HCT116 (cell line): ENCODE results near the gene SNTN. TPM values are rescaled to one million over a fixed set of nuclear protein-coding genes. Genes with fewer than 3 reads are reported as not detected.

Experiments used
- ATAC-seq: fragments of 200-7000 bp; cut with Tn5 transposase; 2 replicates; pipeline ENCODE4 v1.9.1; 2020; ENCODE audit warnings: mild to moderate bottlenecking, moderate library complexity
- BruUV-seq: library from RNA; stranded (reverse); fragments of 400-500 nt; replicated peaks from 2 replicates; lab custom pipeline; 2021; lab: Mats Ljungman, UMichigan
- CTCF ChIA-PET: fragments of 300-600 bp; sonication (Branson Sonifier 250); formaldehyde crosslinking; loops from one replicate; lab custom pipeline; 2021; ENCODE audit warnings: antibody characterized with exemption; lab: Charles Lee
- POLR2A ChIA-PET: fragments of 300-600, 350-600 bp; sonication (Branson Sonifier 250); formaldehyde crosslinking; loops from one replicate; lab custom pipeline; 2021; ENCODE audit warnings: antibody characterized with exemption; lab: Charles Lee
- RAD21 ChIA-PET, 2 experiments: fragments of 300-600 bp; sonication (Branson Sonifier 250); formaldehyde crosslinking; loops; one replicate each; lab custom pipeline; 2023; ENCODE audit warnings: low total read pairs in 2 of 2; ENCODE audit not compliant: uncharacterized antibody in 2 of 2, unreplicated experiment in 2 of 2, low non-redundant PET in 1 of 2; lab: Charles Lee
- DNase-seq: peaks from one replicate; pipeline ENCODE4 v3.0.0-alpha.2; 2010; ENCODE audit warnings: low read depth, low spot score
- H2AFZ ChIP-seq: fragments of 200-600 bp; shearing (Covaris generic), sonication (generic); 2 replicates; pipeline ENCODE4 v1.6.1; 2017; ENCODE audit warnings: low read depth, mixed run types, mixed read lengths, antibody characterized with exemption, low read length; ENCODE audit not compliant: poor library complexity, severe bottlenecking
- H3K27ac ChIP-seq: 2 replicates; pipeline ENCODE4 v1.5.1; 2012; ENCODE audit warnings: low read depth, low read length
- H3K27me3 ChIP-seq: fragments of 200-600 bp; sonication (generic); 2 replicates; pipeline ENCODE4 v1.6.1; 2016; ENCODE audit warnings: mixed run types, low read length, mixed read lengths; ENCODE audit not compliant: insufficient read depth
- H3K36me3 ChIP-seq, 2 experiments: fragments of 200-500 bp in 1 of 2; fragments of 200-600 bp in 1 of 2; sonication (Bioruptor generic) in 1 of 2; sonication (generic) in 1 of 2; 2 replicates each; pipeline versions ENCODE4 v1.5.1 to v1.6.1; 2014 to 2016; ENCODE audit warnings: low read length in 2 of 2, inconsistent platforms in 1 of 2, mixed read lengths in 1 of 2, mixed run types in 1 of 2; ENCODE audit not compliant: insufficient read depth in 2 of 2, control insufficient read depth in 1 of 2
- H3K4me1 ChIP-seq, 2 experiments: fragments of 200-600 bp in 1 of 2; sonication (generic) in 1 of 2; 2 replicates each; pipeline versions ENCODE4 v1.5.1 to v1.6.1; 2012 to 2017; ENCODE audit warnings: low read length in 2 of 2, inconsistent platforms in 1 of 2, mild to moderate bottlenecking in 1 of 2, mixed read lengths in 1 of 2, mixed run types in 1 of 2, moderate library complexity in 1 of 2; ENCODE audit not compliant: insufficient read depth in 2 of 2, control insufficient read depth in 1 of 2
- H3K4me2 ChIP-seq: fragments of 200-600 bp; sonication (generic); 2 replicates; pipeline ENCODE4 v1.6.1; 2017; ENCODE audit warnings: mixed run types, low read length, mixed read lengths
- H3K4me3 ChIP-seq, 2 experiments: fragments of 200-600 bp in 1 of 2; sonication (generic) in 1 of 2; replicated peaks in 1 of 2; 2 replicates each; pipeline ENCODE4 v1.5.1; 2011 to 2016; ENCODE audit warnings: low read length in 2 of 2, control low read depth in 1 of 2, low read depth in 1 of 2, mild to moderate bottlenecking in 1 of 2, mixed read lengths in 1 of 2, mixed run types in 1 of 2
- H3K79me2 ChIP-seq: fragments of 200-600 bp; sonication (generic); 2 replicates; pipeline ENCODE4 v1.6.1; 2017; ENCODE audit warnings: mild to moderate bottlenecking, mixed run types, low read length, moderate library complexity, mixed read lengths; ENCODE audit not compliant: insufficient read depth
- H3K9ac ChIP-seq: fragments of 200-600 bp; sonication (generic); 2 replicates; pipeline ENCODE4 v1.6.1; 2016; ENCODE audit warnings: low read length, mixed read lengths
- H3K9me2 ChIP-seq: fragments of 200-600 bp; sonication (generic), shearing (Covaris generic); 2 replicates; pipeline ENCODE4 v1.6.1; 2017; ENCODE audit warnings: mixed run types, mild to moderate bottlenecking, moderate library complexity; ENCODE audit not compliant: insufficient read depth
- H3K9me3 ChIP-seq, 2 experiments: fragments of 200-500 bp in 1 of 2; fragments of 200-600 bp in 1 of 2; sonication (Bioruptor generic) in 1 of 2; sonication (generic) in 1 of 2; 2 replicates each; pipeline ENCODE4 v1.6.1; 2014 to 2017; ENCODE audit warnings: low read length in 2 of 2, mixed read lengths in 2 of 2, inconsistent platforms in 1 of 2, low read depth in 1 of 2, mild to moderate bottlenecking in 1 of 2, mixed run types in 1 of 2, moderate library complexity in 1 of 2; ENCODE audit not compliant: control insufficient read depth in 1 of 2, insufficient read depth in 1 of 2
- H4K20me1 ChIP-seq: fragments of 200-600 bp; sonication (generic), shearing (Covaris generic); 2 replicates; pipeline ENCODE4 v1.6.1; 2017; ENCODE audit warnings: mixed run types, mild to moderate bottlenecking, moderate library complexity; ENCODE audit not compliant: insufficient read depth
- EGR1 ChIP-seq: IDR thresholded peaks from 2 replicates; pipeline ENCODE4 v1.6.1; 2012; ENCODE audit warnings: low read depth
- EZH2 ChIP-seq: fragments of 200-600 bp; sonication (generic); IDR thresholded peaks from 2 replicates; pipeline ENCODE4 v1.6.1; 2017; ENCODE audit warnings: antibody characterized with exemption, mixed run types
- JUND ChIP-seq: IDR thresholded peaks from 2 replicates; pipeline ENCODE4 v1.6.1; 2012
- POLR2AphosphoS5 ChIP-seq: IDR thresholded peaks from 2 replicates; pipeline ENCODE4 v1.6.1; 2011; ENCODE audit warnings: mild to moderate bottlenecking, low read depth, low read length, moderate library complexity
- REST ChIP-seq: IDR thresholded peaks from 2 replicates; pipeline ENCODE4 v1.6.1; 2012; ENCODE audit warnings: low read depth
- SIN3A ChIP-seq: IDR thresholded peaks from 2 replicates; pipeline ENCODE4 v1.6.1; 2012; ENCODE audit warnings: low read depth
- ZFX ChIP-seq: fragments of 450-650 bp; IDR thresholded peaks from 2 replicates; pipeline ENCODE4 v1.6.1; 2017
- intact Hi-C: fragments of 100-400 bp; cut with micrococcal nuclease; formaldehyde crosslinking; loops from 2 replicates; pipeline ENCODE4 v1.10.0; 2022
- total RNA-seq: library from RNA; stranded (reverse); gene quantifications from one replicate; pipeline ENCODE4 v1.2.1, GENCODE V29; 2021; ENCODE audit not compliant: unreplicated experiment

Gene SNTN
- total RNA-seq, 1 experiment from 2014 or later: not detected

- no peaks in the 10 kb centered on the region for H3K79me2 ChIP-seq
- no peak for TF ChIP-seq SIN3A
- TF ChIP-seq JUND: no peak
- TF ChIP-seq, all 23 proteins: peak for 0
- Histone ChIP-seq H2AFZ (no peak overlapping the region), H3K9me3 (no peaks in the 10 kb centered on the region), H3K4me3 (no peak overlapping the region), H3K36me3 (no peaks in the 10 kb centered on the region), H3K4me1 (no peaks in the 10 kb centered on the region), H3K27me3 (peaks cover 9% of the 10 kb centered on the region), H3K9ac (no peak overlapping the region), H3K9me2 (no peaks in the 10 kb centered on the region), H3K27ac (no peak overlapping the region), H3K4me2 (no peak overlapping the region), H4K20me1 (no peaks in the 10 kb centered on the region)
- intact Hi-C loops: no loop called here
- DNase-seq: no peak
- ATAC-seq: no peak
- ChIA-PET RAD21 (no interaction called here), CTCF (no interaction called here), POLR2A (no interaction called here)
- BruUV-seq: no TSS peak
Observed at GRCh38 chr3:63639806-63640205, 12.7 kb upstream of the SNTN start.

GRCh38 chr3:63642488-63642887, 10.0 kb upstream of the SNTN start:
- Histone ChIP-seq H4K20me1 (no peaks in the 10 kb centered on the region), H3K36me3 (no peaks in the 10 kb centered on the region), H2AFZ (no peak overlapping the region), H3K27ac (no peak overlapping the region), H3K9ac (no peak overlapping the region), H3K79me2 (no peaks in the 10 kb centered on the region), H3K9me2 (no peaks in the 10 kb centered on the region), H3K27me3 (peaks cover 11% of the 10 kb centered on the region), H3K4me2 (no peak overlapping the region), H3K9me3 (no peaks in the 10 kb centered on the region), H3K4me3 (no peak overlapping the region), H3K4me1 (no peaks in the 10 kb centered on the region)
- no peak for ATAC-seq
- intact Hi-C loops: no loop called here
- no peak for DNase-seq
- CTCF ChIA-PET: no interaction called here
- TF ChIP-seq EZH2: no peak
- no peak for TF ChIP-seq REST
- no peak for TF ChIP-seq EGR1
- no peak for TF ChIP-seq ZFX
- TF ChIP-seq POLR2AphosphoS5: no peak
- RAD21 ChIA-PET: no interaction called here
- POLR2A ChIA-PET: no interaction called here
- BruUV-seq: no TSS peak
